HepG2 (cell line): ENCODE results near the gene LHFPL2. TPM values are rescaled to one million over a fixed set of nuclear protein-coding genes. Genes with fewer than 3 reads are reported as not detected.

Experiments used
- ATAC-seq: fragments of 200-7000 bp; cut with Tn5 transposase; 3 replicates; pipeline ENCODE4 v1.9.1; 2020; ENCODE audit warnings: mild to moderate bottlenecking, moderate library complexity
- BruUV-seq: library from RNA; stranded (reverse); fragments of 400-500 nt; replicated peaks from 2 replicates; lab custom pipeline; 2021; lab: Mats Ljungman, UMichigan
- CTCF ChIA-PET: fragments of 300-600 bp; formaldehyde crosslinking; extraction: SDS; loops from one replicate; lab custom pipeline; 2021; ENCODE audit warnings: low total read pairs, inconsistent platforms, low intra/inter-chr PET ratio; lab: Yijun Ruan, JAX
- POLR2A ChIA-PET: fragments of 350-600 bp; sonication (Branson Sonifier 250); formaldehyde crosslinking; loops from one replicate; lab custom pipeline; 2020; ENCODE audit warnings: antibody characterized with exemption, inconsistent platforms; lab: Yijun Ruan, JAX
- DNase-seq: peaks from one replicate; pipeline ENCODE4 v3.0.0-alpha.2; 2015; ENCODE audit warnings: low spot score
- FAIRE-seq: peaks from 3 replicates; lab custom pipeline; 2011; peaks lifted over from hg19 to GRCh38; lab: Jason Lieb, UNC
- H2AFZ ChIP-seq: one replicate; pipeline ENCODE4 v1.6.1; 2011; ENCODE audit warnings: low read length, inconsistent platforms
- H3K27ac ChIP-seq: fragments of 300-600 bp; 3 replicates; pipeline ENCODE4 v1.8.0; 2011; ENCODE audit warnings: mixed run types, mild to moderate bottlenecking, mixed read lengths, low read length, inconsistent platforms; ENCODE audit not compliant: insufficient read depth; ENCODE audit errors: extremely low read length
- H3K27me3 ChIP-seq, 2 experiments: fragments of 200-600 bp in 1 of 2; 2 replicates in 1 of 2; 3 replicates in 1 of 2; pipeline versions ENCODE4 v1.6.0 to v1.8.0; 2011; ENCODE audit warnings: low read length in 2 of 2, mild to moderate bottlenecking in 2 of 2, moderate library complexity in 2 of 2, inconsistent platforms in 1 of 2; ENCODE audit not compliant: insufficient read depth in 2 of 2, control insufficient read depth in 1 of 2
- H3K36me3 ChIP-seq, 2 experiments: fragments of 200-600 bp in 1 of 2; replicated peaks in 1 of 2; 2 replicates in 1 of 2; 3 replicates in 1 of 2; pipeline versions ENCODE4 v1.5.1 to v1.8.0; 2011; ENCODE audit warnings: low read length in 2 of 2, inconsistent platforms in 1 of 2; ENCODE audit not compliant: insufficient read depth in 2 of 2, control insufficient read depth in 1 of 2
- H3K4me1 ChIP-seq: 2 replicates; pipeline ENCODE4 v1.5.1; 2012; ENCODE audit warnings: low read length, inconsistent platforms; ENCODE audit not compliant: insufficient read depth
- H3K4me2 ChIP-seq: 2 replicates; pipeline ENCODE4 v1.6.0; 2011; ENCODE audit warnings: low read depth, low read length, inconsistent platforms
- H3K4me3 ChIP-seq, 3 experiments: fragments of 200-600 bp in 1 of 3; sonication (generic), shearing (Covaris generic) in 1 of 3; replicated peaks in 1 of 3; 2 replicates each; pipeline ENCODE4 v1.5.1; 2011 to 2016; ENCODE audit warnings: low read length in 3 of 3, inconsistent platforms in 2 of 3, low read depth in 2 of 3, mild to moderate bottlenecking in 2 of 3, control low read depth in 1 of 3, mixed read lengths in 1 of 3; ENCODE audit not compliant: insufficient read depth in 1 of 3
- H3K79me2 ChIP-seq: one replicate; pipeline ENCODE4 v1.6.1; 2011; ENCODE audit warnings: low read length, inconsistent platforms; ENCODE audit not compliant: insufficient read depth
- H3K9ac ChIP-seq: 2 replicates; pipeline ENCODE4 v1.6.0; 2011; ENCODE audit warnings: mild to moderate bottlenecking, low read depth, low read length, inconsistent platforms; ENCODE audit not compliant: insufficient read depth
- H3K9me3 ChIP-seq: 2 replicates; pipeline ENCODE4 v1.5.1; 2012; ENCODE audit warnings: mild to moderate bottlenecking, low read length
- H4K20me1 ChIP-seq: 2 replicates; pipeline ENCODE4 v1.6.0; 2011; ENCODE audit warnings: inconsistent platforms, mild to moderate bottlenecking, low read length, moderate library complexity; ENCODE audit not compliant: insufficient read depth
- BCL6 ChIP-seq: IDR thresholded peaks from 2 replicates; pipeline ENCODE4 v1.6.1; 2016; ENCODE audit warnings: missing genetic modification reagents, missing compliant biosample characterization
- ETS1 ChIP-seq: sonication (generic); formaldehyde crosslinking; IDR thresholded peaks from 2 replicates; pipeline ENCODE4 v1.4.0; 2020; ENCODE audit warnings: missing genetic modification reagents
- HOXA3 ChIP-seq: sonication (generic); formaldehyde crosslinking; IDR thresholded peaks from 2 replicates; pipeline ENCODE4 v1.5.0; 2020; ENCODE audit warnings: missing genetic modification reagents
- MED13 ChIP-seq: sonication (generic); formaldehyde crosslinking; IDR thresholded peaks from 2 replicates; pipeline ENCODE4 v1.5.0; 2020; ENCODE audit warnings: missing genetic modification reagents
- PHF21A ChIP-seq: sonication (generic); formaldehyde crosslinking; IDR thresholded peaks from 2 replicates; pipeline ENCODE4 v1.5.0; 2020; ENCODE audit warnings: mild to moderate bottlenecking, missing genetic modification reagents
- RCOR2 ChIP-seq: IDR thresholded peaks from 2 replicates; pipeline ENCODE4 v1.6.1; 2016; ENCODE audit warnings: missing biosample characterization, missing genetic modification reagents
- TCF7L2 ChIP-seq: IDR thresholded peaks from 2 replicates; pipeline ENCODE4 v1.6.1; 2011; ENCODE audit warnings: mild to moderate bottlenecking, low read depth, low read length, moderate library complexity
- TOPORS ChIP-seq: sonication (generic); formaldehyde crosslinking; IDR thresholded peaks from 2 replicates; pipeline ENCODE4 v1.8.0; 2023; ENCODE audit warnings: mild to moderate bottlenecking, missing genetic modification reagents
- ZNF224 ChIP-seq: sonication (generic); formaldehyde crosslinking; IDR thresholded peaks from 2 replicates; pipeline ENCODE4 v1.5.0; 2020; ENCODE audit warnings: mild to moderate bottlenecking, missing genetic modification reagents
- ZNF230 ChIP-seq: sonication (generic); formaldehyde crosslinking; IDR thresholded peaks from 2 replicates; pipeline ENCODE4 v1.4.0; 2020; ENCODE audit warnings: mild to moderate bottlenecking, missing genetic modification reagents
- ZNF292 ChIP-seq: sonication (generic); formaldehyde crosslinking; IDR thresholded peaks from 2 replicates; pipeline ENCODE4 v1.8.1; 2022; ENCODE audit warnings: mild to moderate bottlenecking, low read depth, missing genetic modification reagents, borderline replicate concordance
- ZNF513 ChIP-seq: sonication (generic); formaldehyde crosslinking; conservative IDR thresholded peaks from 2 replicates; pipeline ENCODE4 v1.5.0; 2020; ENCODE audit warnings: missing genetic modification reagents
- ZNF710 ChIP-seq: sonication (generic); formaldehyde crosslinking; IDR thresholded peaks from 2 replicates; pipeline ENCODE4 v1.5.0; 2020; ENCODE audit warnings: mild to moderate bottlenecking, missing genetic modification reagents, borderline replicate concordance
- WGBS: methylation state at CpG from one replicate; pipeline ENCODE4 v1.1.6; 2017; ENCODE audit warnings: low lambda C conversion rate; 5-methylcytosine and 5-hydroxymethylcytosine counted together
- in situ Hi-C: cut with HindIII; loops from 2 replicates; pipeline ENCODE4 v1.10.0; 2017; ENCODE audit warnings: low pct_unique_long_range_greater_than_20kb; ENCODE audit not compliant: extremely low pct_ligation_motif_present
- intact Hi-C: fragments of 100-400 bp; cut with micrococcal nuclease; formaldehyde crosslinking; loops from one replicate; pipeline ENCODE4 v1.10.0; 2022; ENCODE audit not compliant: unreplicated experiment
- polyA plus RNA-seq, 8 experiments: library from polyadenylated mRNA; depleted of rRNA in 3 of 8; stranded (reverse) in 7 of 8; unstranded in 1 of 8; fragments of >200 nt; fragmentation: Illumina TruSeq in 4 of 8; extraction: Trizol in 4 of 8; gene quantifications; 2 replicates each; pipeline versions ENCODE4 v1.2.1 to v1.2.3, GENCODE V29; 2011 to 2016; ENCODE audit warnings: low read depth in 4 of 8, missing spikeins in 1 of 8, mixed read lengths in 1 of 8; ENCODE audit not compliant: insufficient read depth in 1 of 8
- total RNA-seq, 5 experiments: library from RNA; depleted of rRNA; stranded (reverse); fragments of >200 nt; fragmentation: Illumina TruSeq; extraction: Trizol; gene quantifications; 2 replicates each; pipeline ENCODE4 v1.2.3, GENCODE V29; 2016; ENCODE audit warnings: low read depth in 1 of 5
- TF ChIP-seq, protein P1 (sequence below): IDR thresholded peaks from 2 replicates; pipeline ENCODE4 v1.6.1; 2016; ENCODE audit warnings: low read depth, missing genetic modification reagents, missing compliant biosample characterization

Gene LHFPL2
- total and polyA plus RNA-seq, 2 of the 13 experiments (the other 11 are each of a cell fraction or from before 2014, with no cell fraction given), result 6.0 to 20.0 TPM

DNA sequence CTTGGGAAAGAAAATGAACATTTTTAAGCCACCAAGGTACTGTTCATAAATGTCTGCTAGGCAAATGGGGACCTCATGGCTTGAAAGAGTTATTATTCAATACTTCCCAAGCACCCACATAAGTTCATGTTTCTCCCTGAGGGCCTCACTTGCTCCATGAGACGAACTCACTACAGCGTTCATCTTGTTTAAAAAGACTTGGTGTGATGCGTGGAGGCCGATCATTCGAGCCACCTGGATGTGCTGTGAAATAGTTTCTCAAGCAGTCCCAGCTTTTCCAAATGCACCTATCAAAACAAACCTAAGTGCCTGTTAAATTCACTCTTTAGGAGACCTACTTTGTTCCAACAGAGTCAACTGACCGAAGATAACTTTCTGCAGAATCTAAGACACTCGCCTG lies 103.2 kb downstream of the LHFPL2 start:
- Histone ChIP-seq H3K4me3 (no peak overlapping the region), H3K36me3 (peaks cover 4 to 12% of the 10 kb centered on the region in 2 experiments; a peak in 3 of 5 replicates), H3K4me1 (peaks cover 22% of the 10 kb centered on the region), H3K27ac (no peak overlapping the region), H3K27me3 (no peaks in the 10 kb centered on the region), H3K79me2 (peaks cover 3% of the 10 kb centered on the region), H3K9ac (no peak overlapping the region), H2AFZ (no peak overlapping the region), H3K4me2 (no peak overlapping the region), H4K20me1 (peaks cover 12% of the 10 kb centered on the region; the same call in 1 of the 2 replicates), H3K9me3 (no peaks in the 10 kb centered on the region)
- CTCF ChIA-PET, result no interaction called here
- in situ Hi-C loops, result no loop called here
- BruUV-seq, result no TSS peak
- DNase-seq (no peak), FAIRE-seq (no peak), ATAC-seq (no peak)
- intact Hi-C loops, result loop anchor here (5.0 kb wide), 1 partner anchor 102 kb away; the partner anchor contains the start of gene LHFPL2
- TF ChIP-seq TOPORS (no peak), HOXA3 (CRISPR knock-in tag) (no peak), BCL6 (CRISPR knock-in tag) (no peak), ZNF230 (CRISPR knock-in tag) (no peak), RCOR2 (CRISPR knock-in tag) (no peak), MED13 (CRISPR knock-in tag) (no peak), TCF7L2 (no peak), ZNF513 (no peak), ZNF710 (CRISPR knock-in tag) (no peak), ETS1 (CRISPR knock-in tag) (no peak), ZNF292 (CRISPR knock-in tag) (no peak), PHF21A (CRISPR knock-in tag) (no peak), ZNF224 (CRISPR knock-in tag) (no peak)
- TF ChIP-seq, protein P1, sequence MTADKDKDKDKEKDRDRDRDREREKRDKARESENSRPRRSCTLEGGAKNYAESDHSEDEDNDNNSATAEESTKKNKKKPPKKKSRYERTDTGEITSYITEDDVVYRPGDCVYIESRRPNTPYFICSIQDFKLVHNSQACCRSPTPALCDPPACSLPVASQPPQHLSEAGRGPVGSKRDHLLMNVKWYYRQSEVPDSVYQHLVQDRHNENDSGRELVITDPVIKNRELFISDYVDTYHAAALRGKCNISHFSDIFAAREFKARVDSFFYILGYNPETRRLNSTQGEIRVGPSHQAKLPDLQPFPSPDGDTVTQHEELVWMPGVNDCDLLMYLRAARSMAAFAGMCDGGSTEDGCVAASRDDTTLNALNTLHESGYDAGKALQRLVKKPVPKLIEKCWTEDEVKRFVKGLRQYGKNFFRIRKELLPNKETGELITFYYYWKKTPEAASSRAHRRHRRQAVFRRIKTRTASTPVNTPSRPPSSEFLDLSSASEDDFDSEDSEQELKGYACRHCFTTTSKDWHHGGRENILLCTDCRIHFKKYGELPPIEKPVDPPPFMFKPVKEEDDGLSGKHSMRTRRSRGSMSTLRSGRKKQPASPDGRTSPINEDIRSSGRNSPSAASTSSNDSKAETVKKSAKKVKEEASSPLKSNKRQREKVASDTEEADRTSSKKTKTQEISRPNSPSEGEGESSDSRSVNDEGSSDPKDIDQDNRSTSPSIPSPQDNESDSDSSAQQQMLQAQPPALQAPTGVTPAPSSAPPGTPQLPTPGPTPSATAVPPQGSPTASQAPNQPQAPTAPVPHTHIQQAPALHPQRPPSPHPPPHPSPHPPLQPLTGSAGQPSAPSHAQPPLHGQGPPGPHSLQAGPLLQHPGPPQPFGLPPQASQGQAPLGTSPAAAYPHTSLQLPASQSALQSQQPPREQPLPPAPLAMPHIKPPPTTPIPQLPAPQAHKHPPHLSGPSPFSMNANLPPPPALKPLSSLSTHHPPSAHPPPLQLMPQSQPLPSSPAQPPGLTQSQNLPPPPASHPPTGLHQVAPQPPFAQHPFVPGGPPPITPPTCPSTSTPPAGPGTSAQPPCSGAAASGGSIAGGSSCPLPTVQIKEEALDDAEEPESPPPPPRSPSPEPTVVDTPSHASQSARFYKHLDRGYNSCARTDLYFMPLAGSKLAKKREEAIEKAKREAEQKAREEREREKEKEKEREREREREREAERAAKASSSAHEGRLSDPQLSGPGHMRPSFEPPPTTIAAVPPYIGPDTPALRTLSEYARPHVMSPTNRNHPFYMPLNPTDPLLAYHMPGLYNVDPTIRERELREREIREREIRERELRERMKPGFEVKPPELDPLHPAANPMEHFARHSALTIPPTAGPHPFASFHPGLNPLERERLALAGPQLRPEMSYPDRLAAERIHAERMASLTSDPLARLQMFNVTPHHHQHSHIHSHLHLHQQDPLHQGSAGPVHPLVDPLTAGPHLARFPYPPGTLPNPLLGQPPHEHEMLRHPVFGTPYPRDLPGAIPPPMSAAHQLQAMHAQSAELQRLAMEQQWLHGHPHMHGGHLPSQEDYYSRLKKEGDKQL (CRISPR knock-in tag), result no peak
- POLR2A ChIA-PET, result no interaction called here
- WGBS, result 93% methylated on average over 7 of the region's 7 CpGs
